GM21447 (cell line): ENCODE results near the gene KRTAP5-7.
"Not testable (repeated sequence)": the region's sequence is repeated elsewhere in the genome, so short reads cannot be mapped to it uniquely, and the experiment has no call there.

Experiments
- ATAC-seq: cut with Tn5 transposase; IDR thresholded peaks from one replicate; pipeline ENCODE4 v1.9.1; 2021; ENCODE audit not compliant: unreplicated experiment

The KRTAP5-7 gene

DNA sequence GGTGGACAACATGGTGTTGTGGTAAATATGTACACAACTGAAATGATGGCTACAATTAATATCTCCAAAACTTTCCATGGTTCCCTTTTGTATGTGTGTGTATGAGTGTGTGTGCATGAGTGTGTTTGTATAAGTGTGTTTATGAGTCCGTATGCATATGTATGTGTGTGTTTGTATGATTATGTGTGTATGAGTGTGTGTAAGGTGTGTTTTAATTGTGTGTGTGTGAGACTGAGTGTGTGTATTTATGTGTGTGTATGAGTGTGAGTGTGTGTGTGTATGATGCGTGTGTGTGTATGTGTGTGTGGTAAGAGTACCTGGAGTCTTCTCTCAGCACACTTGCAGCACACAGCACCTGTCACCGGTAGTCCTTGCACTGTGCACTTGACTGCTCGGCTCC is 29.0 kb downstream of the KRTAP5-7 start:
- no peak for ATAC-seq

DNA sequence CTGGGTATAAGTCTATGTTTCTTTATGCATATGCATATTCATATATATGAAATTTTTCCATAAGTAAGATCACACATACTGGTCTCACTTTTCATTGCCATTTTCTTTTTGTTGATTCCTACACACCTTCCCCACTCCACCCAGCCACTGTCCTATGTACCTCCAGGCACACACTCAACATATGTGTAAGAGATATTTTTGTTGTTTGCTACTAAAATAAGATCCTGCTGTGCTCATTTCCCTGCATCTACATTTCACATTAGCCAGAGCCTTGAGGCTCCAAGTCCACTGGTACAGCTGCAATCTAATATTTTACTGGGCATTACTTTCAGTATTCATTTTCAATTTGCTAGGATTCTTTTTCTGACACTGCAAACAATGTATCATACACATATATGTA is 30.2 kb downstream of the KRTAP5-7 start:
- no peak for ATAC-seq

DNA sequence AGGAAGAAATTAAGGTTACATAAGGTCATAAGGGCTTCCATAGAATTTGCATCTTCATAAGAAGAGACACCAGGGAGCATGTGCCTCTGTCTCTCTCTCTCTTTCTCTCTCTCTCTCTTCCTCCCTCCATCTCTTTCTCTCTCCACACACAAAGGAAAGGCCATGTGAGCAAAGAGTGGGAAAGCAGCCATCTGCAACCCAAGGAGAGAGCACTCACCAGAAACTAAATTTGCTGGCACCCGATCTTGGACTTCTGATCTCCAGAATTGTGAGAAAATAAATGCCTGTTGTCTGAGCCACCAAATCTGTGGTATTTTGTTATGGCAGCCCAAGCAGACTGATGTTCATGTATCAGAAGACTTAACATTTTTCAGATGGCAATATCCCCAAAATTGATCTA is 31.9 kb downstream of the KRTAP5-7 start:
- no peak for ATAC-seq

DNA sequence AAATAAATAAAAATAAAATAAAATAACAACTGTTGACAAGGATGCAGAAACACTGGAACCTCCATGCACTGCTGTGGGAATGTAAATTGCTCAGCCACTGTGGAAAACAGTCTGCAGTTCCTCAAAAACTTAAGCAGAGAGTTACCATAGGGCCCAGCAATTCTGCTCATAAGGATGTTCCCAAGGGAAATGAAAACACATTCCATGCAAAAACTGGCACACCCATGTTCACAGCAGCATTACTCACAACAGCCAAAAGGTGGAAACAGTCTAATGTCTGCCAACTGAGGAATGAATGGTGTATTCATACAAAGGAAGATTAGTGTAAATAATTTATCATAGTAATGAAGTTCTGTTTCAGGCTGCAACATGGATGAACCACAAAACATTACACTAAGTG is 35.1 kb downstream of the KRTAP5-7 start:
- ATAC-seq = no peak

DNA sequence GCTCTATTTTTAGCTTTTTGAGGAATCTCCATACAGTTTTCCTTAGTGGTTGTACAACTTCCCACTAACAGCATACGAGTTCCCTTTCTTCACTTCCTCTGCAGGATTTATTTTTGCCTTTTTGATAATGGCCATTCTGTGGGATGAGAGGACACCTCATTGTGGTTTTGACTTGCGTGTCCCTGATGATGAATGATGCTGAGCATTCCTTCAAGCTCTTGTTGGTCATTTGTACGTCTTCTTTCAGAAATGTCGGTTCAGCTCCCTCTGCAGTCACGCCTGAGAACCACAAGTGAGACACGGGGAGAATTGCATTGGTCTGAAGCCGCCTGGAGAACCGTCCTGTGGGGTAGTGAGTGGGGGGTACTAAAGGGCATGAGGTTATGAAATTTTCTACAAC is 36.3 kb downstream of the KRTAP5-7 start:
- no peak for ATAC-seq

DNA sequence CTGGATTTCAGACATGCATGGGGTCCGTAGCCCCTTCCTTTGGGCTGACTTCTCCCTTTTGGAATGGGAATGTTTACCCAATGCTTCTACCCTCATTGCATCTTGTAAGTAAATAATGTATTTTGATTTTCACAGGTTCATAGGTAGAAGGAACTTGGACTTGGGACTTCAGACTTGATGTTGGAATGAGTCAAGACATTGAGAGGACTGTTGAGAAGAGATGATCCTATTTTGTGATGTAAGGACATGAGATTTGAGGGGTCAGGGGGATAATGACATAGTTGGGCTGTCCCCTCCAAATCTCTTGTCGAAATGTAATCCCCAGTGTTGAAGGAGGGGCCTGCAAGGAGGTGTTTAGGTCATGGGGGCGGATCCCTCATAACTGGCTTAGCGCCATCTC is 37.4 kb downstream of the KRTAP5-7 start:
- ATAC-seq = no peak

DNA sequence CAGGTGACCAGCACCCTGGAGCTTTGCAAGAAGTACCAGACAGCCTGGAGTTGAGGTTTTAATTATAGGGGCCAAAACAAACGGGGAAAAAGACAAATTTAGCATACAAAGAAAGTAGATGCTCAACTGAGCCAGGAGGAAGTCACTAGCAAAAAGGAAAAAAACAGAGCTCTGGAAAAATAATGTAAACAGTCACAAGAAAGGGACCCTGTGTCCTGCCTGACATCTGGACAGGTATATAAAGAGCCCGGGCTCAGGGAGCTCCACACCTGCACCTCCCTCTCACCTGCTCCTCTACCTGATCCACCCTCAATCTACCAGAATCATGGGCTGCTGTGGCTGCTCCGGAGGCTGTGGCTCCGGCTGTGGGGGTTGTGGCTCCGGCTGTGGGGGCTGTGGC is 38.2 kb downstream of the KRTAP5-7 start, which contains the start of gene KRTAP5-10:
Gene KRTAP5-10 (plus strand): TSS at position 301 of the 400 bp plus-strand sequence. CDS start 25 bp downstream, at position 326.
- no peak for ATAC-seq

DNA sequence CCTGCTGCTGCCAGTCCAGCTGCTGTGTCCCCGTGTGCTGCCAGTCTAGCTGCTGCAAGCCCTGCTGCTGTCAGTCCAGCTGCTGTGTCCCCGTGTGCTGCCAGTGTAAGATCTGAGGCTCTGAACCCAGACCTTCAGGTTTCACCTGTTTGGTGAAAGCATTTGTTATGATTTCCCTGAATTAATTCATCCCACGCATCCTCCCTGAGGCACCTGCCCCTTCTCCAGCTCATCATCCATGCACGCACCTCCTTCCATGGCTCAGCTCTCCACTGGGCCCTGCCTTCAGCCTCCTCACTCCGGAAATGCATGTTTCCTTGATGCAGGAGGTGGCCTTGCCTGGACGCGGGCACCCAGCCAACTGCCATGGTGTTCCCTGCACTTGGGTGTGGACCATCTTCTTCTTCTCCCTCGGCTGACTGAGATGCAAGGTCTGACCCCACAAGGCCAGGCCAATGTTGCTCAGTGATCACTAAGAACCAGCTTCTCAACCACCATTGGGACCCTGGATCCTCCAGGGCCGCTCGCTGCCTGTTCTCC is 39.1 kb downstream of the KRTAP5-7 start:
- ATAC-seq = no peak

DNA sequence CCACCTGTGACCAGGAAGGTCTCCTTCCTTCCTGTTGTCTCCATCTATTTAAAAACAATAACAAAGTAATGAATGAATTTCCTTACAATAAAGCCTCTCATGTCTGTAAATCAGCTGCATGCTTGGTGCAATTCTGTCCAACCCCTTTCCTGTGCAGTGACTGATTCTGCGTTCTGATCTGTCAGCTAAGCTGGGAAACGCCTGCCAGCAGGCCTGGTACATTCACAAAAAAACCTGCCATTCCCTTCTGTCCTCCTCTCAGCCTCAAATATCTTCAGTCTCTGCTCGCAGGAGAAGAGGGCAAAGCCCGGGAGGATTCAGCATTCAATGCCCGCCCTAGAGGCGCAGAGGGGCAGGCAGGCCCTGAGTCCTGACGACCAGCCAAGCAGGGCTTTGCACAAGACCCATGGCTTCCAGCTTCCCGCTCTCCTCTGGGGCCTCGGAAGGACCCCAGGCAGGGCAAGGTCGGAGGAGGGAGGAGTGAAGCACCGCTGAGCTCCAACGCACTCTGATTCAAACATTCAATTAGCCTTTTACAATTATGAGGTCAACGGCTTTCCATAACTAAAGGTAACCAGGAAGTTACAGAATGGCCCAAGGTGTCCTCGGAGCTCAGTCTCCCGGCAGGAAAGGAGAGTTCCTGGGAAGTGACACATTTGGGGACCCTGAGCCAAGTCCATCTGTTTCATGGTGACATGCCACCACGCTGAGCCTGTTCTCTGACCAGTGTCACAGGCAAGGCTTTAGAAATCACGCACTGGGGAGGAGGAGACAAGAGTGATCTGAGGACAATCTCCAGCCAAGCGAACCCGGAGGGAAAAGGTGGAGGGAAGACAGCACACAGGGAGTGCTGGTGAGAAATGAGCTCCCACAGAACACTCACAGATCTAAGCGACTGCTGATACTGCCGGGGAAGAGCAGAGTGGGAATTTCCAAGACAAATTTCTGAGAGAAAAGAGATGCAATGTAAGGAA is 39.8 kb downstream of the KRTAP5-7 start:
- not testable (repeated sequence) for ATAC-seq

DNA sequence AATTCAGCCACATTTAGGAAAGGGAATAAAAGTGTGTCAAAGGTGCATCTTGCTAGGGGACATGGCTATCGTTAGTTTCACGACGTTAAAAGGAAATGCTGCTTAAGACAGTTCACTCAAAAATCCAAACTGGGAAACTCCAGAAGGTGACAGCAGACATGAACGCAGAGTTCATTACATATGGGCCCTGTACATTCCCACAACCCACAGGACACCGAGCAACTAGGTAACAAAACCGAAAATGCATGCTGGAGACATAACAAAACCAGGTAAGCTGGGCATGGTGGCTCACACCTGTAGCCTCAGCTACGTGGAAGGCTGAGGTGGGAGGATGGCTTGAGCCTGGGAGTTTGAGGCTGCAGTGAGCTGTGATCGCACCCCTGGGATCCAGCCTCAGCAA is 40.6 kb downstream of the KRTAP5-7 start:
- ATAC-seq = not testable (repeated sequence)

DNA sequence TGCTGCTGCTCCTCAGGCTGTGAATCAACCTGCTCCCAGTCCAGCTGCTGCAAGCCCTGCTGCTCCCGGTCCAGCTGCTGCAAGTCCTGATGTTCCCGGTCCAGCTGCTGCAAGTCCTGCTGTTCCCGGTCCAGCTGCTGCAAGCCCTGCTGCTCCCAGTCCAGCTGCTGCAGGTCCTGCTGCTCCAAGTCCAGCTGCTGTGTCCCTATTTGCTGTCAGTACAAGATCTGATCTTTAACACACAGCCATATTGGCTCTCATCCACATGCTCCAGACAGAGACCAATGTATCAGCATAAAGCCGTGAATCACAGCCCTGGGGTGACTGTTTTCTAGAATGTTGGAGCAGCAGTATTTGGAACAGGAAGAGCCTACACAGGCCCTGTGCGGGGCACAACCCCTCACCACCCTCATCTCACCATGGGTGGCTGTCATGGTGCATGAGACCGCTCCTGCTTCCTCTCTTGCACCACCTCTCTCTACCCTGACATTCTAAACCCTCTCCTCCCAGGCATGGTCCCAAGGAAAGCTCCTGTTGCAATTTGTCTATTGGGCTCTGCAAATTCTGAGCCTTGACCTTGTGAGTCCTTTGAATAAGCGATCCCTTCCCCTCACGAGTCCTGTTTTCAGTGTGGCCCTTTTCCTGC is 41.8 kb downstream of the KRTAP5-7 start:
- ATAC-seq = no peak

DNA sequence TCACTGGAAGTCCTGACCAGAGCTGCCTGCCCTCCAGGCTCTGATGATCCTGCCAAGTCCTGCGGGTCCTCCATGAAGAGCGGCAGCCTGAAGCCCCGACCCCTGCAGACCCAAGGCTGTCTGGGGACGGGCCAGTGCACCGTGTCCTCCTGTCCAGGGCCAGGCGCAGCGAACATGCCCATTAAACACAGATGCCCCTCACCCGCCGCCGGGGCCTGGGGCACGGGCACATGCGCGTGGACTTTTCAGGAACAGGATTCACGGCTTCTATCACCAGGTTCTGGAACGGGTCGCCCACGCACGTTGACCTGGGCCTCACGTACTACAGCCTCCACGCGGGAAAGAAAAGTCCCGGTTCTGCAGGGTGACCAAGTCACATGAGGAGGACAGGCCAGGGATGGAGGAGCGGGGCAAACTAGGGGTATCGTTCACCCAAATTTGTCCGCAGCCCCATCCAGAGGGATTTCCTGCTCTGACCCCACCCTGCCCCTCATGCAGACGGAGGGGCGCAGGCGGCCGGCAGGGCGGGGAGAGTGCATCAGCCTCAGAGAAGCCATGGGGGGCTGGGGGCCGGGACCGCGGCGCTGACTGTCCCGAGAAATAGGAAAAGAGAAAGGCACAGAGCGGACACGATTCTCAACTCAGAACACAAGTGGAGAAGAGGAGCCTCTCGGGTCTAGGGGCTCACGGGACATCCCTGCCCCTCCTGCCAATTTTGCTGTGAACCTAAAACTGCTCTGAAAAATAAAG is 44.2 kb downstream of the KRTAP5-7 start:
- ATAC-seq = not testable (repeated sequence)

DNA sequence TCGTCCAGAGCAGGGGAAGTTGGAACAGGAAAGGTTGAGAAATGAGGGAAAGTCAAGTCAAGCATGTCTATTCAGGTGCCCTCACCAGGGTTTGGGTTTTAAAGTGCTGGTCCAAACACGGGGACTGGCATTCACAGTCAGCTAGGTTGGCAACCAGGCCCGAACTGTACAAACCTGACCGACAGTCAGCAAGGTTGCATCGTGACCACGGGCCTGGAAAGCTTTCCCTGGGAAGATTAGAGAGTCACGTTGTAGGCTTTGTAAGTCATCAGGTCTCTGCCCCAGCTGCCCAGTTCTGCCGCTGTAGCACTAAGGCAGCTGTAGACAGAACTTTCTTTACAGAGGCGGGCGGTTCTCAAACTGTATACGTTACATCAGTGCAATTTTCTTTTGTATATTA is 45.7 kb downstream of the KRTAP5-7 start:
- no peak for ATAC-seq

DNA sequence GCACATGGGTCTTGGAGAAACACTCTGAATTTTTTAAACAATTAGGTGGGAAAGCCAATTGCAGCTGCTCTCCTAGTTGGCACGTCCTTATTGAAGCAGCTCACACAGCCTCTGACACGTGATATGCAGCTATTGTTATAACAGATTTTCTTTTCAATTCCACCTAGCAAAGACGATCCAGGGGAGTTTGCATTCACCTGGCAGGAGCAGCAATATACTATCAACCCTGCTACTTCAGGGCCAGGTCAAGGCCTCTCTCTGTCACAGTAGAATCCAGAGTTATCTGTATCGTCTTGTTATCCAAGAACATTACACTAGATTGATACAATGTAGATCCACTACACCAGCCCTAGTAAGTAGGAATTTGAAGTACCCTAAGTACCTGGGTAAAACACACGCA is 47.4 kb downstream of the KRTAP5-7 start:
- no peak for ATAC-seq

DNA sequence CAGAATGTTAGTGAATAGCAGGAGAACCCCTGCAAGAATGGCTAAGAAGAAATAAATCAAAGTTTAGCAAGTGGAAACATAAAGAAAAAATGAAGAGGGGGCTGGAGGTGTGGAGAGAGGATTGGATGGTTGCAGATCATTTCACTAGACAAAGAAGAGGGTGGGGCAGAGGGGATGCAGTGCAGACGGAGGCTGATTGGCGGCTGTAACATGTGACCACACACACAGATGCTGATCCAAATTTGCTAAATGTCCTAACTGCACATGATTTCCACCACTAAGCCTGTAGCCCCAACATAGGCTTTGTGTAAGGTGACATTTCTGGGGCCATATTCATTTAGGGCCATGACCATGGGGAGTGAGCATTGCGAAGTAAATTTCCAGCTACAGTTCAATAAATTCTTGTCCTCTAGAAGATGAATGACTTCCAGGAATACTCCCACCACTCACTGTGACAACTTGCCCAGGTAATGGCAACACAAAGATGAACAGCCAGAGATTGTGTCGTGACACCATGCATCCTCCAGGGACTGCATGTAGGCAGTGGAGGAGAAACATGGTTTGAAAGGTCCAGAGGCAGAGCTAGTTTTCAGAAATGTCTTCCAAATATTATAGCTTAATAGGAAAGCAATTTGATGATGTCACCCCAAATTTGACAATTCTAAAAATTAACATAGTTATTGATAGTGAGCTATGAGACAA is 48.8 kb downstream of the KRTAP5-7 start:
- no peak for ATAC-seq

DNA sequence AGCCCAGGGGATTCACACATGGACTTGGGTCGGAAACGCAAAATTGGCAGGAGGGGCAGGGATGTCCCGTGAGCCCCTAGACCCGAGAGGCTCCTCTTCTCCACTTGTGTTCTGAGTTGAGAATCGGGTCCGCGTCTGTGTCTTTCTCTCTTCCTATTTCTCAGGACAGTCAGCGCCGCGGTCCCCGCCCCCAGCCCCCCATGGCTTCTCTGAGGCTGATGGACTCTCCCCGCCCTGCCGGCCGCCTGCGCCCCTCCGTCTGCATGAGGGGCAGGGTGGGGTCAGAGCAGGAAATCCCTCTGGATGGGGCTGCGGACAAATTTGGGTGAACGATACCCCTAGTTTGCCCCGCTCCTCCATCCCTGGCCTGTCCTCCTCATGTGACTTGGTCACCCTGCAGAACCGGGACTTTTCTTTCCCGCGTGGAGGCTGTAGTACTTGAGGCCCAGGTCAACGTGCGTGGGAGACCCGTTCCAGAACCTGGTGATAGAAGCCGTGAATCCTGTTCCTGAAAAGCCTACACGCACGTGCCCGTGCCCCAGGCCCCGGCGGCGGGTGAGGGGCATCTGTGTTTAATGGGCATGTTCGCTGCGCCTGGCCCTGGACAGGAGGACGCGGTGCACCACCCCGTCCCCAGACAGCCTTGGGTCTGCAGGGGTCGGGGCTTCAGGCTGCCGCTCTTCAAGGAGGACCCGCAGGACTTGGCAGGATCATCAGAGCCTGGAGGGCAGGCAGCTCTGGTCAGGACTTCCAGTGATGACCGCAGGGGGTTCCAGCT is 49.8 kb downstream of the KRTAP5-7 start:
- not testable (repeated sequence) for ATAC-seq

DNA sequence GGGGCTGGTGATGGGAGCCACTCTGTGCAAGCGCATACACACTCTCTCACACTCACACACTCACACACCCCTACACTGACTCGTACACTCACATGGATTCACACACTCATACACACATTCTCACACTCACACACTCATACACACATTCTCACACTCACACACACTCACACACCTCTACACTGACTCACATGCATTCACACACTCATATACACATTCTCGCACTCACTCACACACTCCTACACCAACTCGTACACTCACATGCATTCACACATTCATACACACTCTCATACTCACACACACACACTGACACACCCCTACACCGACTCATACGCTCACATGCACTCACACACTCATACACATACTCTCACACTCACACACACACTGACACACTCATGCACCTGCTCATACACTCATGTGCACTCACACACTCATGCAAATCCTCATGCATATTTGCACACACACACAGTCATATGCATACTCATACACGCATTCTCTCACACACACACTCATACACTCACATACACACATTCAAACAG is 50.5 kb downstream of the KRTAP5-7 start:
- no peak for ATAC-seq
